H1 (cell line): Measurements from ENCODE around the gene MUC5AC. TPM values are rescaled to one million over a fixed set of nuclear protein-coding genes. Genes with fewer than 3 reads are reported as not detected.
A peak's percentile ranks its signal among the peaks of the same experiment; 100 is the strongest.

Experiments used
- CTCF ChIA-PET: fragments of 300-600 bp; sonication (Branson Sonifier 250); formaldehyde crosslinking; loops from one replicate; lab custom pipeline; 2021; ENCODE audit not compliant: partially characterized antibody; lab: Charles Lee
- POLR2A ChIA-PET: fragments of 300-600 bp; sonication (Branson Sonifier 250); formaldehyde crosslinking; loops from one replicate; lab custom pipeline; 2021; ENCODE audit warnings: inconsistent platforms; ENCODE audit not compliant: partially characterized antibody; lab: Charles Lee
- DNase-seq, 2 experiments: peaks; one replicate each; pipeline versions ENCODE4 v3.0.0 to v3.0.0-alpha.2; 2010 to 2022; ENCODE audit warnings: low spot score in 2 of 2, low read depth in 1 of 2, mixed read lengths in 1 of 2
- FAIRE-seq: peaks from 2 replicates; lab custom pipeline; 2011; peaks lifted over from hg19 to GRCh38; lab: Jason Lieb, UNC
- H2AFZ ChIP-seq: 2 replicates; pipeline ENCODE4 v1.8.1; 2012; ENCODE audit warnings: low read length, inconsistent platforms
- H2AK5ac ChIP-seq: 2 replicates; pipeline ENCODE4 v1.6.1; 2013; ENCODE audit warnings: low read depth, low read length
- H2BK120ac ChIP-seq: replicated peaks from 2 replicates; pipeline ENCODE3; 2013; ENCODE audit warnings: low read depth, low read length, inconsistent platforms
- H2BK12ac ChIP-seq: 2 replicates; pipeline ENCODE4 v1.6.1; 2013; ENCODE audit warnings: low read depth, low read length
- H2BK15ac ChIP-seq: 2 replicates; pipeline ENCODE4 v1.6.1; 2013; ENCODE audit warnings: low read length
- H2BK20ac ChIP-seq: 2 replicates; pipeline ENCODE4 v1.6.1; 2013; ENCODE audit warnings: low read length
- H2BK5ac ChIP-seq: 2 replicates; pipeline ENCODE4 v1.6.1; 2013; ENCODE audit warnings: low read depth, low read length
- H3K14ac ChIP-seq: 2 replicates; pipeline ENCODE4 v1.6.1; 2013; ENCODE audit warnings: inconsistent platforms; ENCODE audit not compliant: insufficient read length
- H3K18ac ChIP-seq: 2 replicates; pipeline ENCODE4 v1.6.1; 2013; ENCODE audit warnings: low read length; ENCODE audit errors: extremely low read depth
- H3K23ac ChIP-seq: 2 replicates; pipeline ENCODE4 v1.6.1; 2013; ENCODE audit warnings: inconsistent platforms; ENCODE audit not compliant: insufficient read length
- H3K23me2 ChIP-seq: 2 replicates; pipeline ENCODE4 v1.6.1; 2013; ENCODE audit warnings: low read depth, low read length
- H3K27ac ChIP-seq: 2 replicates; pipeline ENCODE4 v1.6.1; 2011; ENCODE audit warnings: low read depth, low read length, inconsistent platforms
- H3K27me3 ChIP-seq, 4 experiments: replicated peaks in 1 of 4; 1 replicate in 1 of 4; 2 replicates in 3 of 4; pipeline versions ENCODE4 v1.6.1 to v1.8.1; 2011 to 2013; ENCODE audit warnings: low read length in 3 of 4, mild to moderate bottlenecking in 3 of 4, inconsistent platforms in 2 of 4, mixed read lengths in 2 of 4, moderate library complexity in 1 of 4; ENCODE audit not compliant: control insufficient read depth in 3 of 4, insufficient read depth in 3 of 4; ENCODE audit errors: extremely low read depth in 1 of 4
- H3K36me3 ChIP-seq, 4 experiments: 2 replicates each; pipeline versions ENCODE4 v1.6.1 to v1.8.1; 2011 to 2013; ENCODE audit warnings: mild to moderate bottlenecking in 4 of 4, low read length in 3 of 4, moderate library complexity in 2 of 4, control low read depth in 1 of 4, inconsistent platforms in 1 of 4; ENCODE audit not compliant: insufficient read depth in 4 of 4, control insufficient read depth in 2 of 4
- H3K4ac ChIP-seq: replicated peaks from 2 replicates; pipeline ENCODE3; 2013; ENCODE audit warnings: low read length, low read depth, mixed read lengths, inconsistent platforms; ENCODE audit not compliant: insufficient read length
- H3K4me1 ChIP-seq, 4 experiments: replicated peaks in 1 of 4; 1 replicate in 1 of 4; 2 replicates in 3 of 4; pipeline versions ENCODE4 v1.6.1 to v1.8.1; 2011 to 2013; ENCODE audit warnings: low read length in 3 of 4, inconsistent platforms in 2 of 4, mixed read lengths in 1 of 4; ENCODE audit not compliant: insufficient read depth in 4 of 4, control insufficient read depth in 3 of 4
- H3K4me2 ChIP-seq, 2 experiments: 2 replicates each; pipeline versions ENCODE4 v1.6.1 to v1.8.1; 2011 to 2013; ENCODE audit warnings: low read depth in 2 of 2, low read length in 2 of 2, control low read depth in 1 of 2, inconsistent platforms in 1 of 2, mild to moderate bottlenecking in 1 of 2; ENCODE audit not compliant: insufficient read depth in 1 of 2
- H3K4me3 ChIP-seq, 4 experiments: fragments of 200-600, 300-600 bp in 1 of 4; sonication (generic), shearing (Covaris generic), sonication (Bioruptor Twin) in 1 of 4; 2 replicates each; pipeline versions ENCODE4 v1.5.1 to v1.8.1; 2011 to 2016; ENCODE audit warnings: low read length in 4 of 4, low read depth in 3 of 4, control low read depth in 2 of 4, inconsistent platforms in 2 of 4, mild to moderate bottlenecking in 2 of 4, mixed read lengths in 1 of 4, moderate library complexity in 1 of 4; ENCODE audit not compliant: insufficient read depth in 2 of 4; ENCODE audit errors: extremely low read depth in 1 of 4
- H3K56ac ChIP-seq: replicated peaks from 2 replicates; pipeline ENCODE3; 2013; ENCODE audit warnings: low read depth, mild to moderate bottlenecking, mixed read lengths, low read length, inconsistent platforms; ENCODE audit not compliant: insufficient read length
- H3K79me1 ChIP-seq: 2 replicates; pipeline ENCODE4 v1.6.1; 2013; ENCODE audit warnings: low read depth, low read length, control low read depth
- H3K79me2 ChIP-seq, 2 experiments: 2 replicates each; pipeline versions ENCODE4 v1.6.1 to v1.8.1; 2012 to 2013; ENCODE audit warnings: low read length in 2 of 2, mild to moderate bottlenecking in 2 of 2, inconsistent platforms in 1 of 2; ENCODE audit not compliant: insufficient read depth in 2 of 2, control insufficient read depth in 1 of 2
- H3K9ac ChIP-seq, 4 experiments: replicated peaks in 1 of 4; 1 replicate in 1 of 4; 2 replicates in 3 of 4; pipeline versions ENCODE4 v1.6.1 to v1.8.1; 2011 to 2013; ENCODE audit warnings: low read depth in 3 of 4, low read length in 3 of 4, control low read depth in 2 of 4, mild to moderate bottlenecking in 2 of 4, moderate library complexity in 2 of 4, inconsistent platforms in 1 of 4; ENCODE audit errors: extremely low read depth in 1 of 4
- H3K9me3 ChIP-seq, 2 experiments: 2 replicates each; pipeline versions ENCODE4 v1.6.1 to v1.8.1; 2012 to 2013; ENCODE audit warnings: mild to moderate bottlenecking in 2 of 2, moderate library complexity in 2 of 2, control low read depth in 1 of 2, inconsistent platforms in 1 of 2, low read depth in 1 of 2, low read length in 1 of 2, mixed read lengths in 1 of 2; ENCODE audit not compliant: insufficient read depth in 2 of 2
- H4K20me1 ChIP-seq, 2 experiments: replicated peaks in 1 of 2; 2 replicates each; pipeline versions ENCODE3 to v1.8.1; 2011 to 2013; ENCODE audit warnings: inconsistent platforms in 2 of 2, low read length in 2 of 2, mild to moderate bottlenecking in 1 of 2; ENCODE audit not compliant: insufficient read depth in 2 of 2, control insufficient read depth in 1 of 2
- H4K5ac ChIP-seq: 2 replicates; pipeline ENCODE4 v1.6.1; 2013; ENCODE audit warnings: low read length, low read depth, mixed read lengths, inconsistent platforms; ENCODE audit not compliant: insufficient read length
- H4K8ac ChIP-seq: 2 replicates; pipeline ENCODE4 v1.8.0; 2013; ENCODE audit warnings: mild to moderate bottlenecking, moderate library complexity, low read length, inconsistent platforms; ENCODE audit not compliant: insufficient read depth; ENCODE audit errors: extremely low read depth
- H4K91ac ChIP-seq: replicated peaks from 2 replicates; pipeline ENCODE3; 2013; ENCODE audit warnings: low read length, mixed read lengths, inconsistent platforms; ENCODE audit not compliant: insufficient read length
- CBX8 ChIP-seq: fragments of 300-800, 300-1000 bp; sonication (generic); IDR thresholded peaks from 2 replicates; pipeline ENCODE4 v1.7.1; 2016; ENCODE audit warnings: low read depth, low read length, borderline replicate concordance
- CHD1 ChIP-seq: IDR thresholded peaks from 2 replicates; pipeline ENCODE4 v1.6.1; 2012; ENCODE audit warnings: low read depth, low read length, improper control_type of control experiment
- HDAC6 ChIP-seq: IDR thresholded peaks from one replicate; pipeline ENCODE4 v1.7.1; 2012; ENCODE audit warnings: low read depth, mild to moderate bottlenecking, inconsistent platforms, low read length, moderate library complexity
- RFX5 ChIP-seq: IDR thresholded peaks from 2 replicates; pipeline ENCODE4 v1.6.1; 2011; ENCODE audit warnings: low read depth, low read length, improper control_type of control experiment, borderline replicate concordance
- RXRA ChIP-seq: IDR thresholded peaks from 2 replicates; pipeline ENCODE4 v1.6.1; 2011; ENCODE audit warnings: low read depth, mild to moderate bottlenecking, low read length, moderate library complexity; ENCODE audit not compliant: insufficient read depth
- SIN3A ChIP-seq, 2 experiments: IDR thresholded peaks in 1 of 2; conservative IDR thresholded peaks in 1 of 2; 2 replicates each; pipeline ENCODE4 v1.6.1; 2011 to 2012; ENCODE audit warnings: low read length in 2 of 2, improper control_type of control experiment in 1 of 2, low read depth in 1 of 2, mild to moderate bottlenecking in 1 of 2
- WGBS, 2 experiments: shearing (Covaris generic) in 1 of 2; methylation state at CpG; one replicate each; pipeline versions ENCODE4 v1.1.6 to v1.1.7; 2013 to 2015; ENCODE audit warnings: low lambda C conversion rate in 2 of 2, mixed read lengths in 2 of 2, inconsistent platforms in 1 of 2, low coverage in 1 of 2, missing lambda C conversion rate in 1 of 2; ENCODE audit not compliant: insufficient replicate concordance in 2 of 2, insufficient coverage in 1 of 2, insufficient read length in 1 of 2; ENCODE audit errors: extremely low coverage in 1 of 2, missing lambda C conversion rate in 1 of 2; 5-methylcytosine and 5-hydroxymethylcytosine counted together
- polyA plus RNA-seq, 7 experiments: library from polyadenylated mRNA; depleted of rRNA in 3 of 7; stranded (reverse) in 5 of 7; unstranded in 2 of 7; fragments of >200 nt in 5 of 7; fragments of 200-250 nt in 2 of 7; gene quantifications; 1 replicate in 5 of 7; 2 replicates in 1 of 7; 4 replicates in 1 of 7; pipeline versions ENCODE4 v1.2.1 to v1.2.3, GENCODE V29; 2011 to 2013; ENCODE audit warnings: missing spikeins in 2 of 7, mixed read lengths in 2 of 7
- total RNA-seq: library from RNA; stranded (reverse); fragmentation: NEBNext Ultra II Directional; extraction: Animal tissue kit (Norgen Biotek cat#: 25700); gene quantifications from 2 replicates; pipeline ENCODE4 v1.2.1, GENCODE V29; 2021

The MUC5AC gene
- total and polyA plus RNA-seq, 2 of the 8 experiments (the other 6 are each of a cell fraction or from before 2014, with no cell fraction given) = not detected

DNA sequence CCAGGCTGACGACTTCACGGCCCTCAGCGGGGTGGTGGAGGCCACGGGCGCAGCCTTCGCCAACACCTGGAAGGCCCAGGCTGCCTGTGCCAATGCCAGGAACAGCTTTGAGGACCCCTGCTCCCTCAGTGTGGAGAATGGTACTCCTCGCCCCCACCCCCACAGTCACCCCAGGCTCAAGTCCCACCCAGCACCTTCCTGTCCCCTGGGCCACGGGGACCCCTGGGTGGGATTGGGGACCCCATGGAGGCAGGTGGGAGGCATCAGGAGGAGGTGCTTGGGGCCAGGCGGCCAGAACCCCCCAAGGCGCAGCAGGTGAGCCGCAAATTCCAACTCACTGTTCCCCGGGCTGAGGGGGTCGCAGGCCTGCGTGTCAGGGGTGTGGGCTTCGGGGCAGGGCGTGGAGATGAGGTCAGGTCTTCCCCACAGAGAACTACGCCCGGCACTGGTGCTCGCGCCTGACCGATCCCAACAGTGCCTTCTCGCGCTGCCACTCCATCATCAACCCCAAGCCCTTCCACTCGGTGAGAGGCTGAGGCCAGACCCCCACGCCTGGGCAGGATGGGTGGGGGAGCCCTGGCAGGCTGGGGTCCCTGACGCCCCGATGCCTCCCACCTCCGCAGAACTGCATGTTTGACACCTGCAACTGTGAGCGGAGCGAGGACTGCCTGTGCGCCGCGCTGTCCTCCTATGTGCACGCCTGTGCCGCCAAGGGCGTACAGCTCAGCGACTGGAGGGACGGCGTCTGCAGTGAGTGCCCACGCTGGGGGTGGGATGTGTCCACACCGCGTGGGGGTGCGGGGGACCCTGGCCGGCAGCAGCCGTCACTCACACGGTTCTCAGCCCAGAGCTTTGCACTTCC lies 74.5 kb downstream of the MUC5AC start:
- Histone ChIP-seq H3K23me2 (no peaks in the 10 kb centered on the region), H3K23ac (no peak overlapping the region), H3K79me1 (no peaks in the 10 kb centered on the region), H3K9ac (no peak overlapping the region), H2BK20ac (no peak overlapping the region), H3K36me3 (no peaks in the 10 kb centered on the region), H4K20me1 (peaks cover 0 to 1% of the 10 kb centered on the region in 2 experiments), H3K4me3 (no peak overlapping the region), H3K27me3 (no peaks in the 10 kb centered on the region), H2AK5ac (no peak overlapping the region), H3K4ac (no peak overlapping the region), H2BK120ac (no peak overlapping the region), H4K91ac (no peak overlapping the region), H2BK15ac (no peak overlapping the region), H4K5ac (no peak overlapping the region), H2AFZ (no peak overlapping the region), H3K9me3 (no peaks in the 10 kb centered on the region; a peak in 1 of 4 replicates), H3K18ac (no peak overlapping the region), H4K8ac (no peak overlapping the region; the same call in 1 of the 2 replicates), H3K4me1 (peaks cover 0 to 3% (median 0%) of the 10 kb centered on the region in 4 experiments; a peak in 1 of 7 replicates), H2BK12ac (no peak overlapping the region), H3K14ac (no peak overlapping the region), H3K4me2 (no peak overlapping the region), H3K27ac (no peak overlapping the region), H3K79me2 (no peaks in the 10 kb centered on the region), H3K56ac (no peak overlapping the region), H2BK5ac (no peak overlapping the region)
- DNase-seq (peak in 1 of 2 experiments; percentile 39), FAIRE-seq (no peak)
- 90% methylated on average over 36 of the region's 46 CpGs; no CpG with 5 or more reads in 1 of the 2 experiments for WGBS, 2 experiments
- CTCF ChIA-PET = interaction anchor here (1.0 kb wide), 1 partner anchor 32 kb away, joined by 3 read pairs; no protein-coding TSS in a partner anchor
- TF ChIP-seq SIN3A (conservative IDR thresholded peaks at IDR 0.05 in 1 of 2, IDR thresholded peaks at IDR 0.05 in 1 of 2; ENCODE audit: low read depth in 1 of 2, low read length in 2 of 2) (no peak), RXRA (no peak), CHD1 (no peak), RFX5 (no peak), CBX8 (no peak), HDAC6 (no peak)
- POLR2A ChIA-PET = interaction anchor here (0.6 kb wide), 1 partner anchor 127 kb away, joined by 4 read pairs; no protein-coding TSS in a partner anchor
